ENCODE data around the gene HBZ. TPM values are rescaled to one million over a fixed set of nuclear protein-coding genes. Genes with fewer than 3 reads are reported as not detected.
"Not testable (repeated sequence)": the region's sequence is repeated elsewhere in the genome, so short reads cannot be mapped to it uniquely, and the experiment has no call there.

Gene HBZ
- total RNA-seq, 1 donor from 2014 or later, result not detected

DNA sequence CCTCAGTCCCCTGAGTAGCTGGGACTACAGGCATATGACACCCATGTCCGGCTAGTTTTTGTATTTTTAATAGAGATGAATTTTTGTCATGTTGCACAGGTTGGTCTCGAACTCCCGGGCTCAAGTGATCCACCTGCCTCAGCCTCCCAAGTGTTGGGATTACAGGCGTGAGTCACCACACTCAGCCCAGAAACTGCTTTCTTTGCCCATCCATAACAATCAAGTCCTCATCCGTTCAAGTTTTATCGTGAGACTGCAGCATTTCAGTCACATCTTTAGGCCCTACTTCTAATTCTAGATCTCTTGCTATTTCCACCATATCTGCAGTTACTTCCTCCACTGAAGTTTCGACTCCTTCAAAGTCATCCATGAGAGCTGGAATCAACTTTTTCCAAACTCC lies 20.3 kb upstream of the HBZ start:
- no peak for DNase-seq (ENCODE audit: extremely low read depth, low read depth, low spot score)

DNA sequence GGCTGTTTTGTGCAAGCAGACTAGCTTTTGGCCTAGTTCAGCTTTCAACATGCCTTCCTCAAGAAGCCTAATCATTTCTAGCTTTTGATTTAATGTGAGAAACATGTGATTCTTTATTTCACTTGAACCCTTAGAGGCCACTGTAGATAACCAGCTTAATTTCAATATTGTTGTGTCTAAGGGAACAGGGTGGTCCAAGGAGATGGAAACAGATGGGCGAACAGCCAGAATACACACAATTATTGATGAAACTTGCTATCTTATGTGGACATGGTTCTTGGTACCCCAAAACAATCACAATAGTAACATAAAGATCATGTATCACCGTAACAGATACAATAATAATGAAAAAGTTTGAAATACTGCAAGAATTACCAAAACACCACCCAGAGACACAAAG lies 18.7 kb upstream of the HBZ start:
- DNase-seq (ENCODE audit: extremely low read depth, low read depth, low spot score), result no peak

DNA sequence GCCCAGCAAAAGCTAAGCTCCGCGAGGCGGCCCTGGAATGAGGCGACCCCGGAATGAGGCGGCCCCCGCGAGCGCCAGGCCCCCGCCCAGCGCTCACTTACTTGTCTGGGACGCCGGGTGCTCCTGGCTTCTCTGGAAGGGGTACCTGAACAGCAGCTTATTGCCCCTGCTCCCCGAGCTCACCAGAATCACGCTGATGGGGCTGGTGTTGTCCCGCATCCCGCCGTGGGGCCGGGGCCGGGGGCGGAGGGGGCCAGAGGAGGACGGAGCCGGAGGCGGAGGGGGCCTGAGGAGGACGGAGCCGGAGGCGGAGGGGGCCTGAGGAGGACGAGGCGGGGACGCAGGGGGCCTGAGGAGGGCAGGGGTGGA lies 14.4 kb upstream of the HBZ start:
- DNase-seq (ENCODE audit: extremely low read depth, low read depth, low spot score), result no peak

DNA sequence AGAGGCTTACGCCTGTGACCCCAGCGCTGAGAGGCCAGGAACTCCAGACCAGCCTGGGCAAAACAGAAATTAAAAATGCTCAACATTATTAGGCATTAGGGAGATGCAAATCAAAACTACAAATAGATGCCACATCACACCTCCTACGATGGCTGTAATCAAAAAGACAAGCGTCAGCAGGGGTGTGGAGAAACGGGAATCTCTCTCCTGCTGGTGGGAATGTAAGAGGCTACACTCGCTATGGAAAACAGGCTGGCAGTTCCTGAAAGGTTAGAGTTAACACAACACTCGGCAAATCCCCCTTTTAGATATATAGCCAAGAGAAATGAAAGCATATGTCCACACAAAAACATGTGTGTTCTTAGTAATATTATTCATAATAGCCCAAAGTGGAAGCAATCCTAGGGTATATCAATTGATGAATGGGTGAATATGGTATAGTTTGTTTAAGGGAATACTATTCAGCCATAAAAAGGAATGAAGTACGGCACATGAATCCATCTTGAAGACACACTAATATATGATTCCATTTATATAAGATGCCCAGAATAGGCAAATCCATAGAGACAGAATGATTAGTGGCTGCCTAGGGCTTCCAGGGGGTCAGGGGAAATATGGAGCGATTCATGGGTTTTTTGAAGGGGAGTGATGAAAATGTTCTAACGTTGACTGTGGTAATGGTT lies 12.1 kb upstream of the HBZ start:
- no peak for DNase-seq (ENCODE audit: extremely low read depth, low read depth, low spot score)

DNA sequence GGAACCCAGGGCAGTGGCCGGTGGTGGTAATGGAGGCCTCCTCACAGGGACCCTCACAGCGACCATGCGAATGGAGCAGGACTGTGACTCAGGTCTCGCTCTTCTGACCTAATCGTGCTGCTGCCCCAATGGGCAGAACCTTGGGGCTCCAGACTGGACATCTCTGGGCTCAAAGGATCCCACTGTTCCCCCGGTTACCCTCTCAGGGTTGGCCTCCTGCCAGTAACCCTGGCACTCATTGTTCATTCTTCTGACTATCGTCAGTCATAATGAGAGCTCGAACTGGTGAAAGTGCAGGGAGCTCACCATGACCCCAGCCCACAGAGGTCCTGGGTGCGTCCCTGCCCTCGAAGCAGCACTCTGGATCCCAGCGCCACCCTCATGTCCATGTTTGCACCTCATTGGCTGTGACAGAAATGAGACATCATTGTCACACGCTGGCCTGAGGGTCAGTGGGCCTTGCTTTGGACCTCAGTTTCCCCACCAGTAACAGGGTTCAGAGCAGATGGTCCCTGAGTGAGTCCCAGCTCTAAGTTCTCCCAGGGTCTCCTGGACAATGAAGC lies 10.0 kb upstream of the HBZ start:
- no peak for DNase-seq (ENCODE audit: extremely low read depth, low read depth, low spot score)

DNA sequence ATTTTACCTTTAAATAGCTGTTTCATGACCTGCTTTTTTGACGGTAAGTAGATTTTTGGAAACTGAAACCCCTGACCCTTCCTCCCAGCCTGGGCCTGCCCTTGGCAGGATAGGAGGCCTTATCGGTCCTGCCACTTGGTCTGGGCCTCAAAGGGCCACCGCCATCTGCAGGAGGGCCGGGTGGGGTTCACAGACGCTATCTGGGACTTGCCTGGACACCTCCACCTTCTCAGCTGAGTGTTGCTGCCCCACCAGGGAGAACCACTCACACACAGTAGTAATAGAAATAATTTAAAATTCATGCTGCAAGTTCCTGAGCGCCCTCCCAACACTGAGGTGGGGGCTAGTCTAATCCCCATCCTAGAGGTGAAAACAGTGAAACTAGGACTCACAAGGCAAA lies 9.4 kb upstream of the HBZ start:
- DNase-seq (ENCODE audit: extremely low read depth, low read depth, low spot score), result no peak

DNA sequence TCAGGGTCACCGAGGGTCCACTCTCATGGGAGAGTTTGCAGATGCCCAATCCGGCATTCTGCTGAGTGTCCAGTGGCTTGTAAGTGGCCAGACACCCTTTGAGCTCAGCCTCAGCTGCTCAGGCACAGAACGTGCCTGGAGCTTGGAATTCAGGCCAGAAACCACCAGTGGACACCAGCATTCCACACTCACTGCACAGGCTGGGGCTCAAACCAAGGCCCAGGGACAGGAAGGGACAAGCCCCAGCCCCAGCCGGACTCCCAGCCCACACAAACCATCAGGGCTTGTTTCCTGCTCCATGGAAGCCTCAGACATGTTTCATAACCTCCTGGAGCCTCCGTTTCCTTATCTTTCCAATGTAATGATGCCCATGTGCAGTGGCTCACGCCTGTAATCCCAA lies 9.0 kb upstream of the HBZ start:
- DNase-seq (ENCODE audit: extremely low read depth, low read depth, low spot score), result no peak

DNA sequence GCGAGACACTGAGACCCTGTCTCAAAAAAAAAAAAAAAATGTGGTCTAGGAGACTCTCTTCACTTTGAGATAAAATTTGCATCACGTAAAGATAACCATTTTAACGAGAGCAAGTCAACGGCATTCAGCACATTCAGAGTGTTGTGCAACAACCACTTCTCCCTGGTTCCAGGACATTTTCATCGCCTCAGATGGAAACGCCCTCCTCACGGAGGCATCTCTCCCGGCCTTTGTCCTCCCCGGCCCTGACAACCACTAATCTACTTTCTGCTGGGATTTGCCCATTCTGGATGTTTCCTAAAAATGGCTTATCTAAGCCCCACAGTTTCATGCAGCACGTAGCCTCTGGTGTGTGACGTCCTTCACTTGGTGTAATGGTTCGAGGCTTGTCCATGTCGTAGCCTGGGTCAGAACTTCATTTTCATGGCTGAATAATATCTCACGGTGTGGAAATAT lies 7.6 kb upstream of the HBZ start:
- no peak for DNase-seq (ENCODE audit: extremely low read depth, low read depth, low spot score)

DNA sequence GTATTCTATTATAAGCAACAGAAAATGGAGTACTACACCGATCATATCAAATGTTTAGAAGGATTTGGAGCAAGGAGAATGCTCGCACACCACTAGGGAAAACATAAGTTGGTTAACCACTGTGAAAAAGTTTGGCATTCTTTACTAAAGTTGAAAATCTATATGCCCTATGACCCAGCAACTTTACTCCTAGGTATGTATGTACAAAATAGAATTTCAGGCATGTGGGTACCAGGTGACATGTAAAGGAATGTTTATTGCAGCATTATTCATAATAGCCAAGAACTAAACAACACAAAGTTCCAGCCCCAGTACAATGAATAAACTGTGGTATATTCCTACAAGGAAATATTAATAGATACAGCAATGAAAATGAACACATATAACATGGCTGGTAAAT lies 5.8 kb upstream of the HBZ start:
- no peak for DNase-seq (ENCODE audit: extremely low read depth, low read depth, low spot score)

DNA sequence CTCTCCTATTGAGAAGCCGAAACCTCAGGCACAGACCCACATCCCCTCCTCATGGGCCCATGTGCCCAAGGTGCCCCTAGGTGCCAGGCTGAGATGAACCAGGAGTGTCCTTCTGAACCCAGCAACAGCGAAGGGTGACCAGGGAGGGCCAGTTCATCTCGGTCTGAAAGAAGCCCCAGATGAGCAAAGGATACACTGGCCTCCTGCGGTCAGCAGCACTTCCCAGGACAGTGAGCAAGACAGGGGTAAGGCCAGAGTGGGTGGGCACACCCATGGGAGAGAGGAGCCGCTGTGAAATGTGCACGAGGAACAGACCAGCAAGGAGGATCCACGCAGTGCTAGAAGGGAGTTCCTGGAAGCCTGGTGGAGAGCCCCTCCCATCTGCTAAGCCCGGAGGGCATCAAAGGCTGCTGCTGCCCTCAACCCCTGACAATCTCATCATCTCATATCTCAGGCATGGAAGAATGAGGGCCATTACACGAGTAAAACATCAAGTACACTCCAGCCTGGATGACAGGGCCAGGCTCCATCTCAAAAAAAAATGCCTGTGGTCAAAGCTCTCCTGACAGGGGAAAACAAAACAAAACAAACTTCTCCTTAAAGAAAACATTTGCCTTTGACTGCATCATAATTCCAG lies 3.3 kb upstream of the HBZ start:
- DNase-seq (ENCODE audit: extremely low read depth, low read depth, low spot score), result no peak

DNA sequence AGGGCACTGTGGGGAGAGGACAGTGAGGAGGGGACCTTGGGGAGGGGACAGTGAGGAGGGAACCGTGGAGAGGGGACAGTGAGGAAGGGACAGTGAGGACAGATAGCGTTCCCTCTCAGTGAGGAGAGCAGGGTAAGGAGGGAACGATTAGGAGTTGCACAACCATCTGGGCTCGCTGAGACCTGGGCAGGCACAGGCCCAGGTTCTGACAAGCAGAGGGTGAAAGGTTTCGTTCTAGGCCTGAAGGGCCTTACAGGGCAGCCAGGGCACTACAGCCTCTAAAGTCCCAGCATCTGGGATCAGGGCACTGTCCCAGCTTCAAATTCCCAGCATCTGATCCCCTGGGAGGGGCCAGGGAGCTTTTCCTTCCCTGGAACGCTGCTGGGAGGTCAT lies 681 bp downstream of the HBZ start:
- DNase-seq (ENCODE audit: extremely low read depth, low read depth, low spot score), result not testable (repeated sequence)

DNA sequence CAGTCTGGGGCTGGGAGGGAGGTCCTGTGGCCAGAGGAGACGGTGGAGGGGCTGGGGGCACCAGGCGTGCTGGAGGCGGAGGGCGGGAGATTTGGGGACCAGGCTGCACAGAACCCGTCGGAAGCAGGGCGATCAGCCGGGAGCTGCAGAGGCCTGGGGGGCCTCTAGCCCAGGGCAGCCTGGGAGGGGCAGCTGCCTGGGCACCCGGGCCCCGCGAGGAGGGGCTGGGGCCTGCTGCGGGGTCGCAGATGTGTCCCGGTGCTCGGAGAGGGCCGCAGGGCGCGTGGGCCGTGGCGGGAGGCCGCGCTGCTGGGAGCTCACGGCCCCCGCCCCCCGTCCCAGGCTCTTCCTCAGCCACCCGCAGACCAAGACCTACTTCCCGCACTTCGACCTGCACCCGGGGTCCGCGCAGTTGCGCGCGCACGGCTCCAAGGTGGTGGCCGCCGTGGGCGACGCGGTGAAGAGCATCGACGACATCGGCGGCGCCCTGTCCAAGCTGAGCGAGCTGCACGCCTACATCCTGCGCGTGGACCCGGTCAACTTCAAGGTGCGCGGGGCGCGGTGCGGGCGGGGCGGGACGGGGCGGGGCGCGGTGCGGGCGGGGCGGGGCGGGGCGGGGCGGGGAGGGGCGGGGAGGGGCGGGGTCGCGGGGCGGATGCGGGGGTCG lies 1.2 kb downstream of the HBZ start:
- DNase-seq (ENCODE audit: extremely low read depth, low read depth, low spot score), result not testable (repeated sequence)

DNA sequence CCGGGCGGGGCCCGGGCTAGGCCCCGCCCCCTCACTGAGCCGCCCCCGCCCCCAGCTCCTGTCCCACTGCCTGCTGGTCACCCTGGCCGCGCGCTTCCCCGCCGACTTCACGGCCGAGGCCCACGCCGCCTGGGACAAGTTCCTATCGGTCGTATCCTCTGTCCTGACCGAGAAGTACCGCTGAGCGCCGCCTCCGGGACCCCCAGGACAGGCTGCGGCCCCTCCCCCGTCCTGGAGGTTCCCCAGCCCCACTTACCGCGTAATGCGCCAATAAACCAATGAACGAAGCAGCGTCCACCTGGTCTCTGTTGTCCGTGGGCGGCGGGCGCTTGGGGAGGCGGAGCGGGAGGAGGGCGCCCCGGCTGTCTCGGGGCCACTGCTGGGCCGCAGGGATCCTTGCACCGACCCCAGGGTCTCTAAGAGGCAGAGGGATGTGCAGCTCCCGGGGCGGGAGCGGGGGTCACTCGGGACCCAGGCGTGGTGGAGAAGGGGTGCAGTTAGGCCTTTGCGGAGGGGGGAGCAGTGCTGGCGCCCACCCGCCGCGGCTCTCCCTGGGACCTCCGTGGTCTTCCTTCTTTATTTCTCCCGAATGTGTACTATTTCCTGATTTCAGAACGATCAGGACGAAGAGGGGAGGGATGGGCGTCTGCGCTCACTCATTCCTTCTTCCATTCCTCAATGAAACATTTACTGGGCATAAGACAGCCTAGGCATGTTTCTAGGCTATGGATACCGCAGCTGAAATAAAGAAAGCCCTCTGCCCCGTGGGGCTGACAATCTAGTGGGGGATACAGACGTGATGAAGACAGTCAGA lies 2.0 kb downstream of the HBZ start:
- DNase-seq (ENCODE audit: extremely low read depth, low read depth, low spot score), result no peak

DNA sequence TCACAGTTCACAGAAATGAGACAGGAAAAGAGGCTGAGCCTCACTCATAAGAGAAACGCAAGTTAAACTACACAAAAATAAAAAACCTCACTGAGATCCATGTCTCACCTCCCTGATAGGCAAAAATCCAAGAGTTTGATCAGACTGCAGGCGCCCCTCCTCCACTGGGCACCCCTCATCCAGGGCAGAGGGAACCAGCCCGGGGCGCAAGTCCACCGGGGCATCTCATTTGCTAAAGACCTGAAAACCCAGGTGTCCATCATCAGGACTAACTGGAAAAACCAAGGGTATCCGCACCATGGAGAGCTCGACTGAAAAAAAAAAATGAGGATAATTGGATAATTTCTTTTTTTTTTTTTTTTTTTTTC lies 2.6 kb downstream of the HBZ start:
- no peak for DNase-seq (ENCODE audit: extremely low read depth, low read depth, low spot score)

DNA sequence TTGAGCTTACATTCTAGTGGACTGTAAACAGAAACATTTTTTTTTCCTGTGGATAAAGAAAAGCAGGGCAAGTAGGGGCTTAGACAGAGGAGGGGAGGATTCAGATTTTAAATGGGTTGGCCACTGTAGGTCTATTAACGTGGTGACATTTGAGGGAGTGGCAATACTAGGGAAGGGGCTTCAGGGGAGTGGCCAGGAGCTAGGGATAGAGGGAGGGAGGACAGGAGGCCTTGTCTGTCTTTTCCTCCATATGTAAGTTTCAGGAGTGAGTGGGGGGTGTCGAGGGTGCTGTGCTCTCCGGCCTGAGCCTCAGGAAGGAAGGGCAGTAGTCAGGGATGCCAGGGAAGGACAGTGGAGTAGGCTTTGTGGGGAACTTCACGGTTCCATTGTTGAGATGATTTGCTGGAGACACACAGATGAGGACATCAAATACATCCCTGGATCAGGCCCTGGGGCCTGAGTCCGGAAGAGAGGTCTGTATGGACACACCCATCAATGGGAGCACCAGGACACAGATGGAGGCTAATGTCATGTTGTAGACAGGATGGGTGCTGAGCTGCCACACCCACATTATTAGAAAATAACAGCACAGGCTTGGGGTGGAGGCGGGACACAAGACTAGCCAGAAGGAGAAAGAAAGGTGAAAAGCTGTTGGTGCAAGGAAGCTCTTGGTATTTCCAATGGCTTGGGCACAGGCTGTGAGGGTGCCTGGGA lies 6.8 kb downstream of the HBZ start:
- no peak for DNase-seq (ENCODE audit: extremely low read depth, low read depth, low spot score)

DNA sequence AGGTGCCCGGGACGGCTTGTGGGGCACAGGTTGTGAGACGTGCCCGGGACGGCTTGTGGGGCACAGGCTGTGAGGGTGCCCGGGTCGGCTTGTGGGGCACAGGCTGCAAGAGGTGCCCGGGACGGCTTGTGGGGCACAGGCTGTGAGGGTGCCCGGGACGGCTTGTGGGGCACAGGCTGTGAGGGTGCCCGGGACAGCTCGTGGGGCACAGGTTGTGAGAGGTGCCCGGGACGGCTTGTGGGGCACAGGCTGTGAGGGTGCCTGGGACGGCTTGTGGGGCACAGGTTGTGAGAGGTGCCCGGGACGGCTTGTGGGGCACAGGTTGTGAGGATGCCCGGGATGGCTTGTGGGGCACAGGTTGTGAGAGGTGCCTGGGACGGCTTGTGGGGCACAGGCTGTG lies 7.8 kb downstream of the HBZ start:
- not testable (repeated sequence) for DNase-seq (ENCODE audit: extremely low read depth, low read depth, low spot score)

DNA sequence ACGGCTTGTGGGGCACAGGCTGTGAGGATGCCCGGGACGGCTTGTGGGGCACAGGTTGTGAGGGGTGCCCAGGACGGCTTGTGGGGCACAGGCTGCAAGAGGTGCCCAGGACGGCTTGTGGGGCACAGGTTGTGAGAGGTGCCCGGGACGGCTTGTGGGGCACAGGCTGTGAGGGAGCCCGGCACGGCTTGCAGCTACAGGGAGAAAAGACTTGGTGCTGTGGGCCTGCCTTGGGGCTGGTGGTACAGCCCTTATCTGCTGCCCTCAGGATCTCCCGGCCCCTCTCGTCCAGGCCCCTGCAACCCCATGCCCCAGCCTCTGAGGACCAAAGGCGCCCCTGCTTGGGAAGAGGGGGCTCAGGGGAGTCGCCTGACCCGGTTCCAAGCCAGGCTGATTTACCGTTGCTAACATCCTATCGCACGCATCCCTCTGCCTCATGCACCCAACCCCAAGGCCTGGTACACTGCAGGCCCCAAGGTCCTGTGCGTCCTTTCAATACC lies 8.3 kb downstream of the HBZ start:
- DNase-seq (ENCODE audit: extremely low read depth, low read depth, low spot score), result no peak

DNA sequence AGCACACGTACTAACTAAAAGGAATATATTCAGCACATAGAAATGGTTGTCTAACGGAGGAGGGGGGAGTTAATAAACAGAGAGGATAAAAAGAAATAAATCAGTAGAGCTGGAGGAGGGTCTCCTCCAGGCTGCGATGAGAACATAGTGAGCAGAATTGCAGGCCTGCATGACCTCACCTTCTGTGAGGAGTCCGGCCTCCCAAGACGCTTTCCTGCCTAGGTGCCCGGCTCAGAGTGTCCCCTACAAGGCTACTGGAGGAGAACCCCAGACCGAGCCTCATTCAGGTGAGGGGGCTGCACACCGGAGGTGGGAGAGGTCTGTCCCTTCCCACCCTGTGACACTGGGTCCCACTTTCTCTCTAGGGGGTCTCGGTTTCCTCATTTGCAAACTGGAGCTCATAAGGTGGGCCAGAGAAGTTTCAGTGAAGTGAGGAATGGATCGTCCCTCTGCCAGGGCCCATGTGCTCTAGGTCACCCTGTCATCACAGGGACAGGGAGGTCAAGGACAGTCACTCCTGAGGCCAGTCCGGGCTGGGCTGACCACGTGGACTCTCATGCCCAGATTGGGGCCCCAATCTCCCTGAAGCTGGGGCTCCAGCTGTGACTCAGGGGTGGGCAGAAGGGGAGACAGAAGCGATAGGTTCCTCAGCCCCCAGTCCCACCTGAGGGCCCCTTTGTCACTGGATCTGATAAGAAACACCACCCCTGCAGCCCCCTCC lies 10.0 kb downstream of the HBZ start:
- DNase-seq (ENCODE audit: extremely low read depth, low read depth, low spot score), result no peak

DNA sequence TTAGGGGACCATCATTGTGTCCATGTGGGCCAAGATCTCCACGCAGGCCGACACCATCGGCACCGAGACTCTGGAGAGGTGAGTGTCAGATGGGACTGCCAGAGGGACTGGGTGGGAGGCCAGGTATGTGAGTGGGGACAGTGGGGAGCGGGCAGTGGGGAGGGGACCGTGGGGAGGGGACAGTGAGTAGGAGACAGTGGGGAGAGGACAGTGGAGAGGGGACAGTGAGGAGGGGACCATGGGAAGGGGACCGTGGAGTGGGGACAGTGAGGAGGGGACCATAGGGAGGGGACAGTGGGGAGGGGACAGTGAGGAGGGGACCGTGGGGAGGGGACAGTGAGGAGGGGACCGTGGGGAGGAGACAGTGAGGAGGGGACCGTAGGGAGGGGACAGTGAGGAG lies 10.7 kb downstream of the HBZ start:
- DNase-seq (ENCODE audit: extremely low read depth, low read depth, low spot score), result not testable (repeated sequence)

DNA sequence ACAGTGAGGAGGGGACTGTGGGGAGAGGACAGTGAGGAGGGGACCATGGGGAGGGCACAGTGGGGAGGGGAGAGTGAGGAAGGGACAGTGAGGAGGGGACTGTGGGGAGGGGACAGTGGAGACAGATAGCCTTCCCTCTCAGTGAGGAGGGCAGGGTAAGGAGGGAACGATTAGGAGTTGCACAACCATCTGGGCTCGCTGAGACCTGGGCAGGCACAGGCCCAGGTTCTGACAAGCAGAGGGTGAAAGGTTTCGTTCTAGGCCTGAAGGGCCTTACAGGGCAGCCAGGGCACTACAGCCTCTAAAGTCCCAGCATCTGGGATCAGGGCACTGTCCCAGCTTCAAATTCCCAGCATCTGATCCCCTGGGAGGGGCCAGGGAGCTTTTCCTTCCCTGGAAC lies 11.3 kb downstream of the HBZ start:
- not testable (repeated sequence) for DNase-seq (ENCODE audit: extremely low read depth, low read depth, low spot score)
